Heart left ventricle (tissue), 13 donors: ENCODE results near the gene SKP1.

Experiments used
- POLR2A ChIP-seq, 2 donors: fragments of 450-650 bp; IDR thresholded peaks; one replicate each; pipeline ENCODE4 v1.6.1; 2017; ENCODE audit warnings: antibody characterized with exemption in 2 of 2, mild to moderate bottlenecking in 2 of 2, moderate library complexity in 2 of 2
- TF ChIP-seq, protein P1 (sequence below), 12 donors: fragments of 200-600 bp; sonication (generic) in 4 of 12; IDR thresholded peaks; one replicate each; pipeline versions ENCODE4 v1.5.0 to v1.8.0; 2018 to 2022; ENCODE audit warnings: antibody characterized with exemption in 12 of 12, mild to moderate bottlenecking in 5 of 12
- donor health status: ischemic (EF 13 %, LVEDD 7.1; RV severe dilation, severe dysfunction).
- donor health status: DM: no; HTN: yes; CAD: no.
- donor health status: DM: no; HTN: no; CAD: no.
- donor health status: ischemic (EF 25% LVEDD 6.9; RV normal size, moderate dysfunction).
- donor health status: ischemic (EF 25% LVEDD 5.7; RV mildly dilated, moderate dysfunction).
- donor health status: ischemic (EF 35%, LVEDD 5.7; RV mildly dilated, moderate dysfunction).
- donor health status: nonischemic (EF 11% LVEDD 7.7; RV severe dilation, severe dysfunction).
- donor health status: DM: yes; HTN: yes; CAD: no.
- donor health status: PGD.
- donor health status: ischemic (EF 29% LVEDD 5.4; RV normal size, mild dysfunction).
- donor health status: nonischemic (EF 23%, LVEDD 6.1; RV moderate dilation, normal function).

DNA sequence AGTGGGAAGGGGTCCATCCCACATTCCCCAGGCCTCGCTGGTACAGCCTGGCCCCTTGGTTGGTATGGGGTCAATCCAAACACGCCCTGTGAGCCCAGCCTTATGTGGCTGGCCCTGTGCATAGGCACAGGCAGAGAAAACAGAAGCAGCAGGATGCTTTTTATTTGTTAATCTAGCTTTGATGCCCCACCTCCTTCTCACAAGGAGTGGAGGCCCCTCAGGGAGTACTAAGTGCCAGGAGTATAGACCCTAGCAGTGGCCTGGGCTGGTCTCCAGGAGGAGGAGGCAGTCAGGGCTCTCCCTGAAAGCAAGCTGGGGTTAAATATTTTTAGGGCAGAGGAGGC lies 76.8 kb downstream of the SKP1 start:
- TF ChIP-seq, protein P1, sequence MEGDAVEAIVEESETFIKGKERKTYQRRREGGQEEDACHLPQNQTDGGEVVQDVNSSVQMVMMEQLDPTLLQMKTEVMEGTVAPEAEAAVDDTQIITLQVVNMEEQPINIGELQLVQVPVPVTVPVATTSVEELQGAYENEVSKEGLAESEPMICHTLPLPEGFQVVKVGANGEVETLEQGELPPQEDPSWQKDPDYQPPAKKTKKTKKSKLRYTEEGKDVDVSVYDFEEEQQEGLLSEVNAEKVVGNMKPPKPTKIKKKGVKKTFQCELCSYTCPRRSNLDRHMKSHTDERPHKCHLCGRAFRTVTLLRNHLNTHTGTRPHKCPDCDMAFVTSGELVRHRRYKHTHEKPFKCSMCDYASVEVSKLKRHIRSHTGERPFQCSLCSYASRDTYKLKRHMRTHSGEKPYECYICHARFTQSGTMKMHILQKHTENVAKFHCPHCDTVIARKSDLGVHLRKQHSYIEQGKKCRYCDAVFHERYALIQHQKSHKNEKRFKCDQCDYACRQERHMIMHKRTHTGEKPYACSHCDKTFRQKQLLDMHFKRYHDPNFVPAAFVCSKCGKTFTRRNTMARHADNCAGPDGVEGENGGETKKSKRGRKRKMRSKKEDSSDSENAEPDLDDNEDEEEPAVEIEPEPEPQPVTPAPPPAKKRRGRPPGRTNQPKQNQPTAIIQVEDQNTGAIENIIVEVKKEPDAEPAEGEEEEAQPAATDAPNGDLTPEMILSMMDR (IDR thresholded peaks at IDR 0.05) = no peak
- no peak for TF ChIP-seq POLR2A (IDR thresholded peaks at IDR 0.05)
